ENCODE results near the gene SLC26A6.

DNA sequence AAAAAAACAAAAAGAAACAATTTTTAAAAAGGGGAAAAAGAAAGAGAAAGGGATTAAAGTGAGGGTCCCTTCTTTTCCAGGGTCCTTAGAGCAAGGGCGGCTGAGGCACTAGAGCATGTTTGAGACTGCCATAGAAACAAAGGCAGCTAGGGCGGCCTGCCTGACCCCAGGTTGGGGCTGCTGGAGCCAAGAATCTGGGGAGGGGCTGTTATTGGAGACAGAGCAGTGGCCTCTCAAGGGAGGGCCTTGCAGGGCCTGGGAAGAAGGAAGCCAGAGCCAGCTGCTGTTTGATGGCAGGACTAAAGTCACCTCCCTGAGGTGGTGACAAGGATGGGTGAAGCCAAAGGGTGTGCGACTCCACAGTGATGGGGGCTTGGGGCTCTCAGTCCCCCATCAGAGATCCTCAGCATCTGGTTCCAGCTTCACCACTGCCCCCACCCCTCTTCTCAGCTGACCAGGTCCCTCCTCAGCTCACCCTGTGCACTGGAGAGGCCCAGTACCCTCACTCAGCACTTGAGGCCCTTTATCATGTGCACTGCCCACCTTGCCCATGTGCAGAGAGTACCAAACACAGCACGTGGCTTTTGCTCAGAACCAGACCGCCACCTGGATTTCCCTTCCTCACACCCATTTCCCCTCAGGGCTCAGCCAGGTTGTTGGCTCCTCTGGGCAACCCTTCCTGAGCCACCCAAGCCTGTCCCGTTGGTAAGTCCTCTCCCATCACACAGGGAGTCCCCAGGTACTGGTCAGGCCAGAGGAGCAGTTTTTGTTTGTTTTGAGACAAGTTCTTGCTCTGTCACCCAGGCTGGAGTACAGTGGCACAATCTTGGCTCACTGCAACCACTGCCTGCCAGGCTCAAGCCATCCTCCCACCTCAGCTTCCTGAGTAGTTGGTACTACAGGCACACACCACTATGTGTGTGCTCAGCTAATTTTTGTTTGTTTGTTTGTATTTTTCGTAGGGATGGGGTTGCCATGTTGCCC, 15.4 kb downstream of the SLC26A6 start:
- TF ChIP-seq, protein P1, sequence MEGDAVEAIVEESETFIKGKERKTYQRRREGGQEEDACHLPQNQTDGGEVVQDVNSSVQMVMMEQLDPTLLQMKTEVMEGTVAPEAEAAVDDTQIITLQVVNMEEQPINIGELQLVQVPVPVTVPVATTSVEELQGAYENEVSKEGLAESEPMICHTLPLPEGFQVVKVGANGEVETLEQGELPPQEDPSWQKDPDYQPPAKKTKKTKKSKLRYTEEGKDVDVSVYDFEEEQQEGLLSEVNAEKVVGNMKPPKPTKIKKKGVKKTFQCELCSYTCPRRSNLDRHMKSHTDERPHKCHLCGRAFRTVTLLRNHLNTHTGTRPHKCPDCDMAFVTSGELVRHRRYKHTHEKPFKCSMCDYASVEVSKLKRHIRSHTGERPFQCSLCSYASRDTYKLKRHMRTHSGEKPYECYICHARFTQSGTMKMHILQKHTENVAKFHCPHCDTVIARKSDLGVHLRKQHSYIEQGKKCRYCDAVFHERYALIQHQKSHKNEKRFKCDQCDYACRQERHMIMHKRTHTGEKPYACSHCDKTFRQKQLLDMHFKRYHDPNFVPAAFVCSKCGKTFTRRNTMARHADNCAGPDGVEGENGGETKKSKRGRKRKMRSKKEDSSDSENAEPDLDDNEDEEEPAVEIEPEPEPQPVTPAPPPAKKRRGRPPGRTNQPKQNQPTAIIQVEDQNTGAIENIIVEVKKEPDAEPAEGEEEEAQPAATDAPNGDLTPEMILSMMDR (IDR thresholded peaks at IDR 0.05), result no peak
- TF ChIP-seq POLR2A (IDR thresholded peaks at IDR 0.05), result no peak
- TF ChIP-seq EP300 (IDR thresholded peaks at IDR 0.05), result no peak

All from tibial nerve (tissue), 4 donors.